Fibroblast of lung (primary cell): ENCODE data around the gene MUC12.
"Not testable (repeated sequence)": the region's sequence is repeated elsewhere in the genome, so short reads cannot be mapped to it uniquely, and the experiment has no call there.

Source experiments
- EZH2 ChIP-seq: IDR thresholded peaks from 2 replicates; pipeline ENCODE4 v1.5.1; 2012; ENCODE audit warnings: low read length, control low read depth, mild to moderate bottlenecking; ENCODE audit errors: missing control alignments
- TF ChIP-seq, protein P1 (sequence below), 2 donors: IDR thresholded peaks in 1 of 2; conservative IDR thresholded peaks in 1 of 2; 1 replicate in 1 of 2; 2 replicates in 1 of 2; pipeline ENCODE4 v1.5.1; 2011 to 2012; ENCODE audit warnings: low read length in 2 of 2, control low read depth in 1 of 2, inconsistent platforms in 1 of 2, low read depth in 1 of 2, mild to moderate bottlenecking in 1 of 2

DNA sequence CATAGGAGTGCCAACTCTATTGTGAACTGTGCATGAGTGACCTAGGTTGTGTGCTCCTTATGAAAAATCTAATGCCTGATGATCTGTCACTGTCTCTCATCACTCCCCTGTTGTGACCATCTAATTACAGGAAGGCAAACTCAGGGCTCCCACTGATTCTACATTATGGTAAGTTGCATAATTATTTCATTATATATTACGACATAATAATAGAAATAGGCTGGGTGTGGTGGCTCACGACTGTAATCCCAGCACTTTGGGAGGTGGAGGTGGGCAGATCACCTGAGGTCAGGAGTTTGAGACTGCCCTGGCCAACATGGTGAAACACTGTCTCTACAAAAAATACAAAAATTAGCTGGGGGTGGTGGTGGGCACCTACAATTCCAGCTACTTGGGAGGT lies 34.0 kb upstream of the MUC12 start:
- TF ChIP-seq, protein P1, sequence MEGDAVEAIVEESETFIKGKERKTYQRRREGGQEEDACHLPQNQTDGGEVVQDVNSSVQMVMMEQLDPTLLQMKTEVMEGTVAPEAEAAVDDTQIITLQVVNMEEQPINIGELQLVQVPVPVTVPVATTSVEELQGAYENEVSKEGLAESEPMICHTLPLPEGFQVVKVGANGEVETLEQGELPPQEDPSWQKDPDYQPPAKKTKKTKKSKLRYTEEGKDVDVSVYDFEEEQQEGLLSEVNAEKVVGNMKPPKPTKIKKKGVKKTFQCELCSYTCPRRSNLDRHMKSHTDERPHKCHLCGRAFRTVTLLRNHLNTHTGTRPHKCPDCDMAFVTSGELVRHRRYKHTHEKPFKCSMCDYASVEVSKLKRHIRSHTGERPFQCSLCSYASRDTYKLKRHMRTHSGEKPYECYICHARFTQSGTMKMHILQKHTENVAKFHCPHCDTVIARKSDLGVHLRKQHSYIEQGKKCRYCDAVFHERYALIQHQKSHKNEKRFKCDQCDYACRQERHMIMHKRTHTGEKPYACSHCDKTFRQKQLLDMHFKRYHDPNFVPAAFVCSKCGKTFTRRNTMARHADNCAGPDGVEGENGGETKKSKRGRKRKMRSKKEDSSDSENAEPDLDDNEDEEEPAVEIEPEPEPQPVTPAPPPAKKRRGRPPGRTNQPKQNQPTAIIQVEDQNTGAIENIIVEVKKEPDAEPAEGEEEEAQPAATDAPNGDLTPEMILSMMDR (conservative IDR thresholded peaks at IDR 0.05 in 1 of 2, IDR thresholded peaks at IDR 0.05 in 1 of 2; ENCODE audit: low read depth in 1 of 2, low read length in 2 of 2) = not testable (repeated sequence)
- not testable (repeated sequence) for TF ChIP-seq EZH2
